GM12864 (cell line): ENCODE results near the gene RETREG1.

Source experiments
- DNase-seq: peaks from one replicate; pipeline ENCODE4 v3.0.0-alpha.2; 2011; ENCODE audit warnings: low read depth
- H3K4me3 ChIP-seq: 2 replicates; pipeline ENCODE4 v1.5.1; 2011; ENCODE audit warnings: mild to moderate bottlenecking, low read depth, low read length, control low read depth
- TF ChIP-seq, protein P1 (sequence below): IDR thresholded peaks from 2 replicates; pipeline ENCODE4 v1.5.1; 2011; ENCODE audit warnings: low read depth, mild to moderate bottlenecking, moderate library complexity, low read length, control low read depth, inconsistent platforms; ENCODE audit errors: missing control alignments

Gene RETREG1

DNA sequence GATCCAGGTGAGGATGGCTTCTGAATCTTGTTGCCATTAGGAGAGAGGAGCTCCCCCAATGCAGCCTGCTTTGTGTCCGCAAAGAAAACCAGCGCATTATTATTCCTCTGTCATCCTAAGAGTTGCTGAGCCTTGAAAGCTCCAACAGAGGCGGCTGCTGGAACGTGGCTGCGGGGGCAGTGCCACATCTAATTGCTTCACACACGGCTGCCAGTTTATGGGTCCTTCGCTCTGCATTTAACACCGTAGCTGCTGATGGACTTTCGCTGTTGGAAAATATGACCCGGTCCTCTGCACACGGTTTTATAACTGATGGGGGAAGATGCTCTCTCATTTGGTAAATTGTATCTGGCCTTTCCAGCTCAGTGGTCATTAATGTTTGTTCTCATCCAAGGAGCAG lies 189.2 kb downstream of the RETREG1 start:
- no peak for DNase-seq
- TF ChIP-seq, protein P1, sequence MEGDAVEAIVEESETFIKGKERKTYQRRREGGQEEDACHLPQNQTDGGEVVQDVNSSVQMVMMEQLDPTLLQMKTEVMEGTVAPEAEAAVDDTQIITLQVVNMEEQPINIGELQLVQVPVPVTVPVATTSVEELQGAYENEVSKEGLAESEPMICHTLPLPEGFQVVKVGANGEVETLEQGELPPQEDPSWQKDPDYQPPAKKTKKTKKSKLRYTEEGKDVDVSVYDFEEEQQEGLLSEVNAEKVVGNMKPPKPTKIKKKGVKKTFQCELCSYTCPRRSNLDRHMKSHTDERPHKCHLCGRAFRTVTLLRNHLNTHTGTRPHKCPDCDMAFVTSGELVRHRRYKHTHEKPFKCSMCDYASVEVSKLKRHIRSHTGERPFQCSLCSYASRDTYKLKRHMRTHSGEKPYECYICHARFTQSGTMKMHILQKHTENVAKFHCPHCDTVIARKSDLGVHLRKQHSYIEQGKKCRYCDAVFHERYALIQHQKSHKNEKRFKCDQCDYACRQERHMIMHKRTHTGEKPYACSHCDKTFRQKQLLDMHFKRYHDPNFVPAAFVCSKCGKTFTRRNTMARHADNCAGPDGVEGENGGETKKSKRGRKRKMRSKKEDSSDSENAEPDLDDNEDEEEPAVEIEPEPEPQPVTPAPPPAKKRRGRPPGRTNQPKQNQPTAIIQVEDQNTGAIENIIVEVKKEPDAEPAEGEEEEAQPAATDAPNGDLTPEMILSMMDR = no peak
- no peak overlapping the region for H3K4me3 ChIP-seq
